LNCaP clone FGC (cell line): ENCODE measurements around the gene PLP2.

ENCODE experiments used
- DNase-seq: peaks from one replicate; pipeline ENCODE4 v3.0.0-alpha.2; 2011; ENCODE audit warnings: low read depth
- H3K4me3 ChIP-seq: 2 replicates; pipeline ENCODE4 v1.5.1; 2011; ENCODE audit warnings: mild to moderate bottlenecking, low read depth, low read length, control low read depth
- CTCF ChIP-seq: IDR thresholded peaks from 2 replicates; pipeline ENCODE4 v1.5.1; 2012; ENCODE audit warnings: mild to moderate bottlenecking; ENCODE audit not compliant: control insufficient read depth, insufficient read depth; ENCODE audit errors: extremely low read depth

Gene PLP2

GRCh38 chrX:49204017-49204416 is 32.3 kb downstream of the PLP2 start:
- TF ChIP-seq CTCF = no peak
- no peak for DNase-seq
- H3K4me3 ChIP-seq = no peak overlapping the region

GRCh38 chrX:49204709-49205108 is 33.0 kb downstream of the PLP2 start:
- no peak for DNase-seq
- TF ChIP-seq CTCF = no peak
- H3K4me3 ChIP-seq = no peak overlapping the region

- no peak for TF ChIP-seq CTCF
Measured at GRCh38 chrX:49205443-49205842, 33.7 kb downstream of the PLP2 start.

GRCh38 chrX:49206543-49206942 is 34.8 kb downstream of the PLP2 start:
- TF ChIP-seq CTCF = no peak
- H3K4me3 ChIP-seq = no peak overlapping the region

More at GRCh38 chrX:49205443-49205842, 33.7 kb downstream of the PLP2 start:
- H3K4me3 ChIP-seq = no peak overlapping the region
- DNase-seq = no peak

GRCh38 chrX:49208399-49208798 is 36.7 kb downstream of the PLP2 start:
- H3K4me3 ChIP-seq = no peak overlapping the region
- DNase-seq = no peak
- no peak for TF ChIP-seq CTCF

More at GRCh38 chrX:49206543-49206942, 34.8 kb downstream of the PLP2 start:
- no peak for DNase-seq

GRCh38 chrX:49209434-49210251 is 37.9 kb downstream of the PLP2 start:
- no peak for DNase-seq
- no peak overlapping the region for H3K4me3 ChIP-seq
- TF ChIP-seq CTCF = no peak

- TF ChIP-seq CTCF = no peak
- no peak for DNase-seq
Measured at GRCh38 chrX:49210406-49210805, 38.7 kb downstream of the PLP2 start.

More at GRCh38 chrX:49210406-49210805, 38.7 kb downstream of the PLP2 start:
- no peak overlapping the region for H3K4me3 ChIP-seq
